SH-SY5Y (cell line): ENCODE data around the gene SAMD11.

ENCODE experiments used
- GATA2 ChIP-seq: IDR thresholded peaks from 2 replicates; pipeline ENCODE4 v1.6.1; 2011; ENCODE audit warnings: mild to moderate bottlenecking, low read depth, low read length
- GATA3 ChIP-seq: IDR thresholded peaks from 2 replicates; pipeline ENCODE4 v1.6.1; 2011; ENCODE audit warnings: low read depth, mild to moderate bottlenecking, low read length, moderate library complexity

- TF ChIP-seq GATA3, result no peak
- no peak for TF ChIP-seq GATA2
These were observed at the start of gene SAMD11 for GRCh38 chr1:923131-923990.
